ENCODE results near the gene DAP3.

DNA sequence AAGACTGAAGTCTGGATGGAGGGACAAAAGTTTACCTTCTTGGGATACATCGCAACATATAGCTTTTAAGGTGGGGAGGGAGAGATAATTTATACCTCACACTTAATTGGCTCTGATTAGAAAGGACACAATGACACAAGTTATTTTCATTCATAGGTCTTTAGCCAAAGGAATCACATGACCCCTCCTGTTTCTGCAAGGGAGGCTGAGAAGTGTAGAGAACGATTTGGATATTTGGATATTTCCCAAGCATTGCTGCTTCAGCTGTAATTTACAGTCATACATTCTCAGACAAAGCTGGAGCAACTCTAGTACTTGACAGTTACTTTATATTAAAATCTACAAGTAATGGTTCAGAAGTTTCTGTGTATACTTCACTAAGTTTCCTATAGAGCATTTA, 24.2 kb downstream of the DAP3 start:
- TF ChIP-seq EP300 (IDR thresholded peaks at IDR 0.05) (no peak), POLR2A (IDR thresholded peaks at IDR 0.05) (no peak)
- TF ChIP-seq, protein P1, sequence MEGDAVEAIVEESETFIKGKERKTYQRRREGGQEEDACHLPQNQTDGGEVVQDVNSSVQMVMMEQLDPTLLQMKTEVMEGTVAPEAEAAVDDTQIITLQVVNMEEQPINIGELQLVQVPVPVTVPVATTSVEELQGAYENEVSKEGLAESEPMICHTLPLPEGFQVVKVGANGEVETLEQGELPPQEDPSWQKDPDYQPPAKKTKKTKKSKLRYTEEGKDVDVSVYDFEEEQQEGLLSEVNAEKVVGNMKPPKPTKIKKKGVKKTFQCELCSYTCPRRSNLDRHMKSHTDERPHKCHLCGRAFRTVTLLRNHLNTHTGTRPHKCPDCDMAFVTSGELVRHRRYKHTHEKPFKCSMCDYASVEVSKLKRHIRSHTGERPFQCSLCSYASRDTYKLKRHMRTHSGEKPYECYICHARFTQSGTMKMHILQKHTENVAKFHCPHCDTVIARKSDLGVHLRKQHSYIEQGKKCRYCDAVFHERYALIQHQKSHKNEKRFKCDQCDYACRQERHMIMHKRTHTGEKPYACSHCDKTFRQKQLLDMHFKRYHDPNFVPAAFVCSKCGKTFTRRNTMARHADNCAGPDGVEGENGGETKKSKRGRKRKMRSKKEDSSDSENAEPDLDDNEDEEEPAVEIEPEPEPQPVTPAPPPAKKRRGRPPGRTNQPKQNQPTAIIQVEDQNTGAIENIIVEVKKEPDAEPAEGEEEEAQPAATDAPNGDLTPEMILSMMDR (IDR thresholded peaks at IDR 0.05): no peak

Measured in upper lobe of left lung (tissue), 4 donors.